WTC11 (cell line): ENCODE data around the gene VSIR. TPM values are rescaled to one million over a fixed set of nuclear protein-coding genes. Genes with fewer than 3 reads are reported as not detected.

Experiments used
- ATAC-seq: fragments of 200-7000 bp; cut with Tn5 transposase; 2 replicates; pipeline ENCODE4 v1.10.0; 2021; ENCODE audit warnings: mild to moderate bottlenecking, moderate library complexity
- CTCF ChIA-PET: fragments of 300-600 bp; sonication (Branson Sonifier 250); formaldehyde crosslinking; loops from one replicate; lab custom pipeline; 2021; ENCODE audit warnings: antibody characterized with exemption; lab: Charles Lee
- POLR2A ChIA-PET: fragments of 350-600 bp; sonication (Branson Sonifier 250); formaldehyde crosslinking; loops from one replicate; lab custom pipeline; 2021; ENCODE audit warnings: antibody characterized with exemption; lab: Charles Lee
- DNase-seq: peaks from one replicate; pipeline ENCODE4 v3.0.0; 2021; ENCODE audit warnings: low spot score
- H3K27ac Mint-ChIP-seq: 2 replicates; pipeline ENCODE4 v1.8.0; 2021; ENCODE audit warnings: mixed read lengths
- H3K27me3 Mint-ChIP-seq: 2 replicates; pipeline ENCODE4 v1.8.0; 2021; ENCODE audit warnings: low read depth, mild to moderate bottlenecking, moderate library complexity, mixed read lengths
- H3K36me3 Mint-ChIP-seq: 2 replicates; pipeline ENCODE4 v1.8.0; 2021; ENCODE audit warnings: mixed read lengths
- H3K4me1 Mint-ChIP-seq: 2 replicates; pipeline ENCODE4 v1.8.0; 2022; ENCODE audit warnings: mixed read lengths
- H3K4me3 Mint-ChIP-seq: 2 replicates; pipeline ENCODE4 v1.8.0; 2021; ENCODE audit warnings: mild to moderate bottlenecking, moderate library complexity, mixed read lengths
- H3K9me3 Mint-ChIP-seq: 2 replicates; pipeline ENCODE4 v1.8.0; 2021; ENCODE audit warnings: mixed read lengths
- ARID4B ChIP-seq: sonication (generic); formaldehyde crosslinking; IDR thresholded peaks from 2 replicates; pipeline ENCODE4 v1.8.0; 2023; ENCODE audit warnings: missing genetic modification reagents, mild to moderate bottlenecking, borderline replicate concordance
- CREB1 ChIP-seq: sonication (generic); formaldehyde crosslinking; IDR thresholded peaks from 2 replicates; pipeline ENCODE4 v1.8.0; 2023; ENCODE audit warnings: mild to moderate bottlenecking, missing genetic modification reagents
- CREM ChIP-seq: sonication (generic); formaldehyde crosslinking; IDR thresholded peaks from 2 replicates; pipeline ENCODE4 v1.8.1; 2022; ENCODE audit warnings: mild to moderate bottlenecking, missing genetic modification reagents, moderate library complexity
- FOXP1 ChIP-seq: sonication (generic); formaldehyde crosslinking; IDR thresholded peaks from 2 replicates; pipeline ENCODE4 v1.8.0; 2022; ENCODE audit warnings: missing genetic modification reagents, mild to moderate bottlenecking, moderate library complexity, borderline replicate concordance
- GRHL2 ChIP-seq: fragments of 250-450 bp; sonication (Bioruptor Pico); IDR thresholded peaks from 2 replicates; pipeline ENCODE4 v1.8.0; 2022; ENCODE audit warnings: mild to moderate bottlenecking, moderate library complexity; ENCODE audit not compliant: insufficient replicate concordance, severe bottlenecking
- HMGA2 ChIP-seq: fragments of 250-450 bp; sonication (Bioruptor Pico); IDR thresholded peaks from 2 replicates; pipeline ENCODE4 v1.4.0; 2021; ENCODE audit warnings: mild to moderate bottlenecking, moderate library complexity
- KAT7 ChIP-seq: sonication (generic); formaldehyde crosslinking; IDR thresholded peaks from 2 replicates; pipeline ENCODE4 v1.8.1; 2023; ENCODE audit warnings: missing genetic modification reagents, mild to moderate bottlenecking, borderline replicate concordance
- NFATC4 ChIP-seq: fragments of 250-450 bp; sonication (Bioruptor Pico); IDR thresholded peaks from 2 replicates; pipeline ENCODE4 v1.9.0; 2021; ENCODE audit warnings: mild to moderate bottlenecking
- NFYB ChIP-seq: sonication (generic); formaldehyde crosslinking; conservative IDR thresholded peaks from 2 replicates; pipeline ENCODE4 v1.8.0; 2022; ENCODE audit warnings: low read depth, missing genetic modification reagents
- NR2C2 ChIP-seq: sonication (generic); formaldehyde crosslinking; IDR thresholded peaks from 2 replicates; pipeline ENCODE4 v1.8.0; 2022; ENCODE audit warnings: mild to moderate bottlenecking, missing genetic modification reagents
- NR3C1 ChIP-seq: sonication (generic); formaldehyde crosslinking; conservative IDR thresholded peaks from 2 replicates; pipeline ENCODE4 v1.8.1; 2023; ENCODE audit warnings: low read depth, mild to moderate bottlenecking, missing genetic modification reagents
- SOX15 ChIP-seq: fragments of 250-450 bp; sonication (Bioruptor Pico); IDR thresholded peaks from 2 replicates; pipeline ENCODE4 v1.9.0; 2021; ENCODE audit warnings: mild to moderate bottlenecking
- TEAD4 ChIP-seq: sonication (generic); formaldehyde crosslinking; IDR thresholded peaks from 2 replicates; pipeline ENCODE4 v1.8.0; 2022; ENCODE audit warnings: mild to moderate bottlenecking, missing genetic modification reagents
- TP53 ChIP-seq: sonication (generic); formaldehyde crosslinking; IDR thresholded peaks from 2 replicates; pipeline ENCODE4 v1.8.1; 2023; ENCODE audit warnings: mild to moderate bottlenecking, missing genetic modification reagents
- ZNF121 ChIP-seq: sonication (generic); formaldehyde crosslinking; IDR thresholded peaks from 2 replicates; pipeline ENCODE4 v1.8.0; 2023; ENCODE audit warnings: missing genetic modification reagents
- ZNF138 ChIP-seq: sonication (generic); formaldehyde crosslinking; conservative IDR thresholded peaks from 2 replicates; pipeline ENCODE4 v1.8.1; 2022; ENCODE audit warnings: mild to moderate bottlenecking, moderate library complexity, missing genetic modification reagents
- ZNF232 ChIP-seq: sonication (generic); formaldehyde crosslinking; IDR thresholded peaks from 2 replicates; pipeline ENCODE4 v1.8.0; 2022; ENCODE audit warnings: mild to moderate bottlenecking, missing genetic modification reagents
- ZNF263 ChIP-seq: sonication (generic); formaldehyde crosslinking; IDR thresholded peaks from 2 replicates; pipeline ENCODE4 v1.8.1; 2022; ENCODE audit warnings: low read depth, mild to moderate bottlenecking, moderate library complexity, missing genetic modification reagents
- ZNF396 ChIP-seq: fragments of 250-450 bp; sonication (Bioruptor Pico); IDR thresholded peaks from 2 replicates; pipeline ENCODE4 v1.8.0; 2021; ENCODE audit warnings: mild to moderate bottlenecking, moderate library complexity, borderline replicate concordance
- total RNA-seq: library from RNA; stranded (reverse); gene quantifications from 3 replicates; pipeline ENCODE4 v1.2.3, GENCODE V29; 2021
- TF ChIP-seq, protein P1 (sequence below): sonication (generic); formaldehyde crosslinking; IDR thresholded peaks from 2 replicates; pipeline ENCODE4 v1.8.0; 2022; ENCODE audit warnings: mild to moderate bottlenecking, missing genetic modification reagents
- TF ChIP-seq, protein P2 (sequence below): sonication (generic); formaldehyde crosslinking; IDR thresholded peaks from 2 replicates; pipeline ENCODE4 v1.8.1; 2022; ENCODE audit warnings: mild to moderate bottlenecking, missing genetic modification reagents, moderate library complexity, borderline replicate concordance
- TF ChIP-seq, protein P3 (sequence below): sonication (generic); formaldehyde crosslinking; conservative IDR thresholded peaks from 2 replicates; pipeline ENCODE4 v1.8.1; 2022; ENCODE audit warnings: mild to moderate bottlenecking, missing genetic modification reagents
- TF ChIP-seq, protein P4 (sequence below): sonication (generic); formaldehyde crosslinking; IDR thresholded peaks from 2 replicates; pipeline ENCODE4 v1.8.1; 2023; ENCODE audit warnings: mild to moderate bottlenecking, missing genetic modification reagents
- TF ChIP-seq, protein P5 (sequence below): fragments of 250-450 bp; sonication (Bioruptor Pico); IDR thresholded peaks from 2 replicates; pipeline ENCODE4 v1.9.0; 2021; ENCODE audit warnings: moderate library complexity, mild to moderate bottlenecking, inconsistent platforms, borderline replicate concordance
- TF ChIP-seq, protein P6 (sequence below): sonication (generic); formaldehyde crosslinking; IDR thresholded peaks from 2 replicates; pipeline ENCODE4 v1.8.1; 2023; ENCODE audit warnings: mild to moderate bottlenecking, missing genetic modification reagents, moderate library complexity

Gene VSIR
- total RNA-seq, 1 experiment from 2014 or later = 0.74 TPM

DNA sequence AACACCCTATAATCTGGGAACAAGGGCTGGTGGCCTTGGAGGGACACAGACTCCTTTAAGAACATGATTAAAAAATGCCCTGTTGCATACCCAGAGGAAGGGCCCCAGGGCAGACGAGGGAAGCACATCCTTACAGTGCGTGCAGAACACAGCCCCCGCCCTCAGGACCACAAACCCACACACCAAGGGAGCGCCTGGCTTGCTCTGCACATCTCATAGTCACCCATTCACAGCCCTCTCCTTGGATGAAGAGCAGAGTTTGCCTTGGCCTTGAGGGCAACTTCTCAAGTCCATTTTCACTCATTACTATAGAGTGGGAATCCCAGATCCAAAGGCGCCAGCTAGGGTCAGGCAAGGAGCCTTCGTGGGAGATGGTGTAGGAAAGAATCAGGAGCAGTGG lies 6.3 kb upstream of the VSIR start (continued):
- TF ChIP-seq, protein P1, sequence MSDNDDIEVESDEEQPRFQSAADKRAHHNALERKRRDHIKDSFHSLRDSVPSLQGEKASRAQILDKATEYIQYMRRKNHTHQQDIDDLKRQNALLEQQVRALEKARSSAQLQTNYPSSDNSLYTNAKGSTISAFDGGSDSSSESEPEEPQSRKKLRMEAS (CRISPR knock-in tag) = no peak
- TF ChIP-seq HMGA2 (CRISPR knock-in tag) = no peak
- no peak for TF ChIP-seq ARID4B (CRISPR knock-in tag)
- no peak for TF ChIP-seq TEAD4 (CRISPR knock-in tag)
- TF ChIP-seq CREM (CRISPR knock-in tag) = no peak
- TF ChIP-seq NFATC4 (CRISPR knock-in tag) = no peak
- TF ChIP-seq CREB1 (CRISPR knock-in tag) = no peak
- TF ChIP-seq ZNF121 (CRISPR knock-in tag) = no peak
- no peak for TF ChIP-seq FOXP1 (CRISPR knock-in tag)
- TF ChIP-seq, protein P2, sequence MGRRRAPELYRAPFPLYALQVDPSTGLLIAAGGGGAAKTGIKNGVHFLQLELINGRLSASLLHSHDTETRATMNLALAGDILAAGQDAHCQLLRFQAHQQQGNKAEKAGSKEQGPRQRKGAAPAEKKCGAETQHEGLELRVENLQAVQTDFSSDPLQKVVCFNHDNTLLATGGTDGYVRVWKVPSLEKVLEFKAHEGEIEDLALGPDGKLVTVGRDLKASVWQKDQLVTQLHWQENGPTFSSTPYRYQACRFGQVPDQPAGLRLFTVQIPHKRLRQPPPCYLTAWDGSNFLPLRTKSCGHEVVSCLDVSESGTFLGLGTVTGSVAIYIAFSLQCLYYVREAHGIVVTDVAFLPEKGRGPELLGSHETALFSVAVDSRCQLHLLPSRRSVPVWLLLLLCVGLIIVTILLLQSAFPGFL (CRISPR knock-in tag) = no peak

DNA sequence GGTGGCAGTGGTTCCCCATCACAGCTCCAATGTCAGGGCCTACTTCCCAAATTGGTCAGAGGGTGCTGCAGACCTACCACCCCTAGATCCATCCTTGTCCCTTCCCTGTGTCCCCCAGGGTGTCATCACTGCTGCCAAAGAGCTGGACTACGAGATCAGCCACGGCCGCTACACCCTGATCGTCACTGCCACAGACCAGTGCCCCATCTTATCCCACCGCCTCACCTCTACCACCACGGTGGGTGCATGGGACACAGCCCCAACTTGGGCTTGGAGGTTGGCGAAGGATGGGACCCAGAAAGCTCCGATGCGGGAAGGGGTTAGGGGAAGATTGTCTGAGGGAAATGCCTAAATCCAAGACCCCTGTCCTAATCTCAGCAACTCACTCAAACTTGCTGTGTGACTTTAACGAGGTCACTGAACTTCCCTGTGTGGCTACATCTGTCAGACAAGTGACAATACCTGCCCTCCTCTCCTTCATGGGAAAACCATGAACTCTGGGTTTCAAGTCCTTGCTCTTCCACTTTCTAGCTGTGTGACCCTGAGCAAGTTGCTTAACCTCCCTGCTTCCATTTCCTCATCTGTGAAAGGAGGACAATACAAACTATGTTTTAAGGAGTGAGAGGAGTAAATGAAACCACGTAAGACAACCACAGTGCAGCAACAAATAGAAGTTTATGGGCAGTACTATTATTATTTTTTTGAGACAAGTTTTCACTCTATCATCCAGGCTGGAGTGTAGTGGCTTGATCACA lies 4.9 kb upstream of the VSIR start:
- CTCF ChIA-PET = interaction anchor here (0.8 kb wide), 1 partner anchor 53 kb away, joined by 3 read pairs; no protein-coding TSS in a partner anchor
- H3K4me3 Mint-ChIP-seq = no peak overlapping the region
- DNase-seq = no peak
- TF ChIP-seq ZNF396 (CRISPR knock-in tag) (no peak), NFYB (no peak), CREM (CRISPR knock-in tag) (no peak), ZNF263 (CRISPR knock-in tag) (no peak), GRHL2 (CRISPR knock-in tag) (no peak), TP53 (CRISPR knock-in tag) (no peak), NR2C2 (no peak), FOXP1 (CRISPR knock-in tag) (no peak), NR3C1 (CRISPR knock-in tag) (no peak), KAT7 (CRISPR knock-in tag) (no peak), CREB1 (CRISPR knock-in tag) (no peak), ZNF138 (no peak), ZNF232 (CRISPR knock-in tag) (no peak), SOX15 (CRISPR knock-in tag) (no peak)
- TF ChIP-seq, protein P3, sequence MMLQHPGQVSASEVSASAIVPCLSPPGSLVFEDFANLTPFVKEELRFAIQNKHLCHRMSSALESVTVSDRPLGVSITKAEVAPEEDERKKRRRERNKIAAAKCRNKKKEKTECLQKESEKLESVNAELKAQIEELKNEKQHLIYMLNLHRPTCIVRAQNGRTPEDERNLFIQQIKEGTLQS (CRISPR knock-in tag) = no peak
- TF ChIP-seq, protein P4, sequence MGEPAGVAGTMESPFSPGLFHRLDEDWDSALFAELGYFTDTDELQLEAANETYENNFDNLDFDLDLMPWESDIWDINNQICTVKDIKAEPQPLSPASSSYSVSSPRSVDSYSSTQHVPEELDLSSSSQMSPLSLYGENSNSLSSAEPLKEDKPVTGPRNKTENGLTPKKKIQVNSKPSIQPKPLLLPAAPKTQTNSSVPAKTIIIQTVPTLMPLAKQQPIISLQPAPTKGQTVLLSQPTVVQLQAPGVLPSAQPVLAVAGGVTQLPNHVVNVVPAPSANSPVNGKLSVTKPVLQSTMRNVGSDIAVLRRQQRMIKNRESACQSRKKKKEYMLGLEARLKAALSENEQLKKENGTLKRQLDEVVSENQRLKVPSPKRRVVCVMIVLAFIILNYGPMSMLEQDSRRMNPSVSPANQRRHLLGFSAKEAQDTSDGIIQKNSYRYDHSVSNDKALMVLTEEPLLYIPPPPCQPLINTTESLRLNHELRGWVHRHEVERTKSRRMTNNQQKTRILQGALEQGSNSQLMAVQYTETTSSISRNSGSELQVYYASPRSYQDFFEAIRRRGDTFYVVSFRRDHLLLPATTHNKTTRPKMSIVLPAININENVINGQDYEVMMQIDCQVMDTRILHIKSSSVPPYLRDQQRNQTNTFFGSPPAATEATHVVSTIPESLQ = no peak
- TF ChIP-seq, protein P5, sequence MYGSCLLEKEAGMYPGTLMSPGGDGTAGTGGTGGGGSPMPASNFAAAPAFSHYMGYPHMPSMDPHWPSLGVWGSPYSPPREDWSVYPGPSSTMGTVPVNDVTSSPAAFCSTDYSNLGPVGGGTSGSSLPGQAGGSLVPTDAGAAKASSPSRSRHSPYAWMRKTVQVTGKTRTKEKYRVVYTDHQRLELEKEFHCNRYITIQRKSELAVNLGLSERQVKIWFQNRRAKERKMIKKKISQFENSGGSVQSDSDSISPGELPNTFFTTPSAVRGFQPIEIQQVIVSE (CRISPR knock-in tag) = no peak
- TF ChIP-seq, protein P6, sequence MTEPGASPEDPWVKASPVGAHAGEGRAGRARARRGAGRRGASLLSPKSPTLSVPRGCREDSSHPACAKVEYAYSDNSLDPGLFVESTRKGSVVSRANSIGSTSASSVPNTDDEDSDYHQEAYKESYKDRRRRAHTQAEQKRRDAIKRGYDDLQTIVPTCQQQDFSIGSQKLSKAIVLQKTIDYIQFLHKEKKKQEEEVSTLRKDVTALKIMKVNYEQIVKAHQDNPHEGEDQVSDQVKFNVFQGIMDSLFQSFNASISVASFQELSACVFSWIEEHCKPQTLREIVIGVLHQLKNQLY (CRISPR knock-in tag) = no peak
- TF ChIP-seq, all 79 proteins: peak for 0
- Mint-ChIP-seq H3K36me3 (0 out of 2 replicates have a peak, but pooled peaks cover 2% of the 10 kb centered on the region), H3K27me3 (peaks cover 15% of the 10 kb centered on the region), H3K9me3 (peaks cover 6% of the 10 kb centered on the region), H3K4me1 (peaks cover 19% of the 10 kb centered on the region), H3K27ac (no peak overlapping the region)
- POLR2A ChIA-PET = no interaction called here
- no peak for ATAC-seq
